Prostate gland (tissue), 2 donors: ENCODE results near the gene PRDM16. TPM values are rescaled to one million over a fixed set of nuclear protein-coding genes. Genes with fewer than 3 reads are reported as not detected.

ENCODE experiments used
- DNase-seq: peaks from one replicate; pipeline ENCODE4 v3.0.0-alpha.2; 2019; ENCODE audit warnings: low spot score
- H3K27ac ChIP-seq, 2 donors: fragments of 200-600 bp; sonication (generic); 2 replicates each; pipeline ENCODE4 v1.5.1; 2017 to 2019
- H3K27me3 ChIP-seq: fragments of 200-600 bp; sonication (generic); replicated peaks from 2 replicates; pipeline ENCODE4 v1.5.1; 2019; ENCODE audit not compliant: insufficient read depth
- H3K36me3 ChIP-seq, 2 donors: fragments of 200-600 bp; sonication (generic); 1 replicate in 1 of 2; 2 replicates in 1 of 2; pipeline versions ENCODE4 v1.5.1 to v1.8.1; 2017 to 2019
- H3K4me1 ChIP-seq: fragments of 200-600 bp; sonication (generic); replicated peaks from 2 replicates; pipeline ENCODE4 v1.5.1; 2019
- H3K4me3 ChIP-seq, 2 donors: fragments of 200-600 bp; sonication (generic); 2 replicates each; pipeline ENCODE4 v1.5.1; 2017 to 2019
- H3K9me3 ChIP-seq: fragments of 200-600 bp; sonication (generic); 2 replicates; pipeline ENCODE4 v1.5.1; 2017
- POLR2A ChIP-seq: fragments of 450-650 bp; IDR thresholded peaks from one replicate; pipeline ENCODE4 v1.6.1; 2016; ENCODE audit warnings: antibody characterized with exemption, mild to moderate bottlenecking
- POLR2AphosphoS5 ChIP-seq: sonication (generic); formaldehyde crosslinking; IDR thresholded peaks from one replicate; pipeline ENCODE4 v1.6.1; 2017; ENCODE audit warnings: antibody characterized with exemption
- WGBS: methylation state at CpG from one replicate; pipeline ENCODE4 v1.1.5; 2018; 5-methylcytosine and 5-hydroxymethylcytosine counted together
- intact Hi-C: fragments of 100-400 bp; cut with DNase I; formaldehyde crosslinking; loops from one replicate; pipeline ENCODE4 v1.14.2; 2022
- total RNA-seq, 2 donors: library from RNA; depleted of rRNA; stranded (reverse); fragments of >200 nt; gene quantifications; one replicate each; pipeline ENCODE4 v1.1.0, GENCODE V29; 2016
- TF ChIP-seq, protein P1 (sequence below), 4 experiments: fragments of 200-600 bp in 2 of 4; fragments of 450-650 bp in 2 of 4; sonication (generic) in 2 of 4; IDR thresholded peaks; 1 replicate in 3 of 4; 2 replicates in 1 of 4; pipeline ENCODE4 v1.5.1; 2016 to 2019; ENCODE audit warnings: antibody characterized with exemption in 4 of 4, mild to moderate bottlenecking in 2 of 4, moderate library complexity in 2 of 4

Gene PRDM16
- total RNA-seq, 2 donors from 2014 or later: 0.23 to 6.5 TPM

DNA sequence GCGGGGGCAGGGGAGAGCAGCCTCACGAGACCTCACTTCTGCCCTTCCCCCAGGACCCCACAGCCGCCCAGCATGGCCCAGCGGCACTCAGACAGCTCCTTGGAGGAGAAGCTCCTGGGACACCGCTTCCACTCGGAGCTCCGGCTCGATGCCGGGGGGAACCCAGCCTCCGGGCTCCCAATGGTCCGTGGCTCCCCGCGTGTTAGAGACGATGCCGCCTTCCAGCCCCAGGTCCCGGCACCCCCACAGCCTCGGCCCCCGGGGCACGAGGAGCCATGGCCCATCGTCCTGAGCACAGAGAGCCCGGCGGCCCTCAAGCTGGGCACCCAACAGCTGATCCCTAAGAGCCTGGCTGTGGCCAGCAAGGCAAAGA is 394.0 kb downstream of the PRDM16 start:
- H3K27ac ChIP-seq: no peak overlapping the region
- H3K27me3 ChIP-seq: no peaks in the 10 kb centered on the region
- WGBS: 91% methylated on average over 22 of the region's 22 CpGs
- peaks cover 10% of the 10 kb centered on the region for H3K4me1 ChIP-seq
- intact Hi-C loops: no loop called here
- TF ChIP-seq POLR2A (no peak), POLR2AphosphoS5 (no peak)
- TF ChIP-seq, protein P1, sequence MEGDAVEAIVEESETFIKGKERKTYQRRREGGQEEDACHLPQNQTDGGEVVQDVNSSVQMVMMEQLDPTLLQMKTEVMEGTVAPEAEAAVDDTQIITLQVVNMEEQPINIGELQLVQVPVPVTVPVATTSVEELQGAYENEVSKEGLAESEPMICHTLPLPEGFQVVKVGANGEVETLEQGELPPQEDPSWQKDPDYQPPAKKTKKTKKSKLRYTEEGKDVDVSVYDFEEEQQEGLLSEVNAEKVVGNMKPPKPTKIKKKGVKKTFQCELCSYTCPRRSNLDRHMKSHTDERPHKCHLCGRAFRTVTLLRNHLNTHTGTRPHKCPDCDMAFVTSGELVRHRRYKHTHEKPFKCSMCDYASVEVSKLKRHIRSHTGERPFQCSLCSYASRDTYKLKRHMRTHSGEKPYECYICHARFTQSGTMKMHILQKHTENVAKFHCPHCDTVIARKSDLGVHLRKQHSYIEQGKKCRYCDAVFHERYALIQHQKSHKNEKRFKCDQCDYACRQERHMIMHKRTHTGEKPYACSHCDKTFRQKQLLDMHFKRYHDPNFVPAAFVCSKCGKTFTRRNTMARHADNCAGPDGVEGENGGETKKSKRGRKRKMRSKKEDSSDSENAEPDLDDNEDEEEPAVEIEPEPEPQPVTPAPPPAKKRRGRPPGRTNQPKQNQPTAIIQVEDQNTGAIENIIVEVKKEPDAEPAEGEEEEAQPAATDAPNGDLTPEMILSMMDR (IDR thresholded peaks at IDR 0.05): no peak
- no peak for DNase-seq
- no peaks in the 10 kb centered on the region for H3K36me3 ChIP-seq
- H3K9me3 ChIP-seq: no peaks in the 10 kb centered on the region
- no peak overlapping the region for H3K4me3 ChIP-seq

DNA sequence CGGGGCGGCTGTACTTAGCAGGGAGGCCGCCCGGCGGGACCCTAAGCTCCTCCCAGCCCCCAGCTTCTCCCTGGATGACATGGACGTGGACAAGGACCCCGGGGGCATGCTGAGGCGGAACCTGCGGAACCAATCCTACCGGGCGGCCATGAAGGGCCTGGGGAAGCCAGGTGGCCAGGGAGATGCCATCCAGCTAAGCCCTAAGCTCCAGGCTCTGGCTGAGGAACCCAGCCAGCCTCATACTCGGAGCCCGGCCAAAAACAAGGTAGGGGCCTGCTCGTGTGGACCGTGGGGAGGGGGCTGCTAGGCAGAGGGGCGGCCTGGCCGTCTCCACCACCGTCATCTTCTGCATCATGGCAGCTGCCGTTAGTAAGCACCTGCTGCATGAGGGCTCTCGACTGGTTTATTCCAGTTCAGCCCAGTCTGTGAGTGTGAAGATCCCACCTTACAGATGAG is 394.4 kb downstream of the PRDM16 start:
- H3K4me3 ChIP-seq: no peak overlapping the region
- H3K27me3 ChIP-seq: no peaks in the 10 kb centered on the region
- H3K36me3 ChIP-seq: no peaks in the 10 kb centered on the region
- 84% methylated on average over 19 of the region's 20 CpGs for WGBS
- no peaks in the 10 kb centered on the region for H3K9me3 ChIP-seq
- no peak for DNase-seq
- TF ChIP-seq POLR2AphosphoS5 (no peak), POLR2A (no peak)
- TF ChIP-seq, protein P1 (IDR thresholded peaks at IDR 0.05): no peak
- no peak overlapping the region for H3K27ac ChIP-seq
- peaks cover 10% of the 10 kb centered on the region for H3K4me1 ChIP-seq
- intact Hi-C loops: no loop called here

DNA sequence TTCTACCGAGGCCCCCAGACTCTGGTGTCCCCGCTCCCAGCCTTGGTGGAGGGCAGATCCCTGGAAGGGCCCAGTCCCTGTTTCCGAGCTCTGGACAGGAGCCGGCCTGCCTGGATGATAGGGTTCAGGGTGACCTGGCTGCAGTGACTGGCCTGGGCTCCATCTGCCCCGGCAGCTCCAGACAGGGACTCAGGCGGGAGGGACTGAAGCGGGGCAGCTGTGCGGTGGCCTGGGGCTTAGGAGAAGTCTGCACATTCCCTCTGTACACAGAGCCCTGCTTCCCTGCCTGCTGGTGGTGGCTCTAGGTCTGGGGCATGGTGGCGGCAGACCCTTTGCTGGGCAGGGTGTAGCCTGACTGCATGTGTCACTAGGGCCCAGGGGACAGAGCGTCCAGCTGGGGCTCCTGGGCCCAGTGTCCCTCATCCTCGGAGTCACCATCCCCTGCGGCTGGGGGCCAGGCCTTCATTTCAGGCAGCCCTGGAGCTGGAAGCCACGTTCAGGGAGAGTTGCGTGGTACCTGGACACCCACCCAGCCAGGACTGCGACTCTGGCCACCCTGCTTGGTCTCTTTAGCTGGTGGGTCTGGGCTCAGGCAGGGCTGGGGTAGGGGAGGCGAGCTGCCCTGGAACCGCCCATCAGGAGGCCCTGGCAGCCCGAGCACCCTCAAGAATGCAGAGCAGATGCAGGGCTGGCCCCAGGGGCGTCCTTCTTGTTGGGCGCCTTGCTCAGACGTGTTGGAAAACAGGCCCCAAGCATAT is 395.1 kb downstream of the PRDM16 start:
- H3K27ac ChIP-seq: no peak overlapping the region
- H3K4me1 ChIP-seq: peaks cover 10% of the 10 kb centered on the region
- H3K4me3 ChIP-seq: no peak overlapping the region
- TF ChIP-seq, protein P1 (IDR thresholded peaks at IDR 0.05): no peak
- no peak for TF ChIP-seq POLR2AphosphoS5
- no peak for TF ChIP-seq POLR2A
- H3K36me3 ChIP-seq: no peaks in the 10 kb centered on the region
- H3K9me3 ChIP-seq: no peaks in the 10 kb centered on the region
- no peaks in the 10 kb centered on the region for H3K27me3 ChIP-seq
- WGBS: 86% methylated on average over 21 of the region's 21 CpGs
- no peak for DNase-seq
- intact Hi-C loops: no loop called here

DNA sequence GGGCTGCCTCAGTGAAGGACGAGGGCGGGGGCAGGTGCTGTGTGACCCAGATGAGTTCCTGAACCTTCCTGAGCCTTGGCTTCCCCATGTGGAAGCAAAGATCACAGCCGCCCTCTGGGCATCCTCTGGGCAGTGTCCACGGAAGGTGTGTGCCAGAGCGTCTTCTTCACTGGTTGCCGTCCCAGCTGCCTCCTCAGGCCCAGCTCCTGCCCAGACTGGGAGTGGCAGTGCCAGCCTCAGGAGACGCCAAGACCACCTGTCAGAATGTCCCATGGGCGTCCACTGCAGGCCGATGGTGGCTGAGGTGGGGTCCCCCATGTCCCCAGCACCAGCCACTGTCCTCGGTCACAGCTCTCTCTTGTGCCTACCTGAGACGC is 395.6 kb downstream of the PRDM16 start:
- no peak overlapping the region for H3K4me3 ChIP-seq
- no peaks in the 10 kb centered on the region for H3K9me3 ChIP-seq
- peaks cover 10% of the 10 kb centered on the region for H3K4me1 ChIP-seq
- H3K27me3 ChIP-seq: no peaks in the 10 kb centered on the region
- H3K27ac ChIP-seq: no peak overlapping the region
- 61% methylated on average over 7 of the region's 11 CpGs for WGBS
- H3K36me3 ChIP-seq: no peaks in the 10 kb centered on the region
- no peak for TF ChIP-seq POLR2AphosphoS5
- TF ChIP-seq, protein P1 (IDR thresholded peaks at IDR 0.05): no peak
- TF ChIP-seq POLR2A: no peak
- no peak for DNase-seq
- intact Hi-C loops: no loop called here
